Parathyroid adenoma (tissue), 2 donors: ENCODE data around the gene DDOST.

ENCODE experiments used
- H2AFZ ChIP-seq: fragments of 300-600 bp; sonication (generic); one replicate; pipeline ENCODE4 v1.7.0; 2017; ENCODE audit warnings: antibody characterized with exemption, mild to moderate bottlenecking
- H3K27ac ChIP-seq: fragments of 300-600 bp; sonication (generic); one replicate; pipeline ENCODE4 v1.7.0; 2017
- H3K27me3 ChIP-seq: fragments of 300-600 bp; sonication (generic); one replicate; pipeline ENCODE4 v1.7.0; 2017; ENCODE audit warnings: low read length; ENCODE audit not compliant: control insufficient read depth, insufficient read depth
- H3K36me3 ChIP-seq: fragments of 300-600 bp; sonication (generic); one replicate; pipeline ENCODE4 v1.7.0; 2017; ENCODE audit warnings: low read length; ENCODE audit not compliant: control insufficient read depth, insufficient read depth
- H3K4me1 ChIP-seq: fragments of 300-600 bp; sonication (generic); one replicate; pipeline ENCODE4 v1.7.0; 2017; ENCODE audit warnings: control low read depth
- H3K4me2 ChIP-seq: fragments of 300-600 bp; sonication (generic); one replicate; pipeline ENCODE4 v1.7.0; 2017; ENCODE audit warnings: low read length
- H3K4me3 ChIP-seq: fragments of 300-600 bp; sonication (generic); one replicate; pipeline ENCODE4 v1.7.0; 2017; ENCODE audit warnings: low read depth, low read length
- H3K79me2 ChIP-seq: fragments of 300-600 bp; sonication (generic); one replicate; pipeline ENCODE4 v1.7.0; 2017; ENCODE audit warnings: control low read depth
- H3K9ac ChIP-seq: fragments of 300-600 bp; sonication (generic); one replicate; pipeline ENCODE4 v1.7.0; 2017; ENCODE audit warnings: mild to moderate bottlenecking
- H3K9me3 ChIP-seq: fragments of 300-600 bp; sonication (generic); one replicate; pipeline ENCODE4 v1.7.0; 2017; ENCODE audit warnings: low read length; ENCODE audit not compliant: control insufficient read depth
- TF ChIP-seq, protein P1 (sequence below): fragments of 300-600 bp; sonication (generic); IDR thresholded peaks from one replicate; pipeline ENCODE4 v1.7.0; 2017; ENCODE audit warnings: antibody characterized with exemption, mild to moderate bottlenecking
- donor health status: primary hyperparathyroidism.

The DDOST gene

DNA sequence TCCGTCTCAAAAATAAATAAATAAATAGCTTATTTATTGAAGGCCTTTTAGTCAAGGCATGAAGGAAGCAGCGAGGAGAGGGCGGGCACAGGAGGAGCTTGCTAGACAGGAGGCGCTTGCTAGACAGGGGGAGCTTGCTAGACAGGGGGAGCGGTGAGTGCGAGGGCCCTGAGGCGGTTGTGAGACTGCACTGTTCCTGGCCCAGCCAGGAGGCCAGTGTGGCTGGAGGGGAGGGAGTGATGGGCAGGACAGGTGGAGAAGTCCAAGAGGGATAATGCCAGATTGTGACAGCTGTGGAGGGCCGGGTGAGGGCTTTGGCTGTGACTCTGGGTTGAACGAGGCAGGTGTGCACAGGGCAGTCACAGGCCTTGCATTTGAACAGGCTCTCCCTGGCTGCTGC is 38.4 kb upstream of the DDOST start:
- Histone ChIP-seq H3K9ac (no peak overlapping the region), H3K27me3 (no peaks in the 10 kb centered on the region), H3K27ac (no peak overlapping the region), H3K79me2 (no peaks in the 10 kb centered on the region), H2AFZ (no peak overlapping the region), H3K4me3 (no peak overlapping the region), H3K36me3 (no peaks in the 10 kb centered on the region), H3K4me1 (no peaks in the 10 kb centered on the region), H3K9me3 (no peaks in the 10 kb centered on the region), H3K4me2 (no peak overlapping the region)
- TF ChIP-seq, protein P1, sequence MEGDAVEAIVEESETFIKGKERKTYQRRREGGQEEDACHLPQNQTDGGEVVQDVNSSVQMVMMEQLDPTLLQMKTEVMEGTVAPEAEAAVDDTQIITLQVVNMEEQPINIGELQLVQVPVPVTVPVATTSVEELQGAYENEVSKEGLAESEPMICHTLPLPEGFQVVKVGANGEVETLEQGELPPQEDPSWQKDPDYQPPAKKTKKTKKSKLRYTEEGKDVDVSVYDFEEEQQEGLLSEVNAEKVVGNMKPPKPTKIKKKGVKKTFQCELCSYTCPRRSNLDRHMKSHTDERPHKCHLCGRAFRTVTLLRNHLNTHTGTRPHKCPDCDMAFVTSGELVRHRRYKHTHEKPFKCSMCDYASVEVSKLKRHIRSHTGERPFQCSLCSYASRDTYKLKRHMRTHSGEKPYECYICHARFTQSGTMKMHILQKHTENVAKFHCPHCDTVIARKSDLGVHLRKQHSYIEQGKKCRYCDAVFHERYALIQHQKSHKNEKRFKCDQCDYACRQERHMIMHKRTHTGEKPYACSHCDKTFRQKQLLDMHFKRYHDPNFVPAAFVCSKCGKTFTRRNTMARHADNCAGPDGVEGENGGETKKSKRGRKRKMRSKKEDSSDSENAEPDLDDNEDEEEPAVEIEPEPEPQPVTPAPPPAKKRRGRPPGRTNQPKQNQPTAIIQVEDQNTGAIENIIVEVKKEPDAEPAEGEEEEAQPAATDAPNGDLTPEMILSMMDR: no peak

DNA sequence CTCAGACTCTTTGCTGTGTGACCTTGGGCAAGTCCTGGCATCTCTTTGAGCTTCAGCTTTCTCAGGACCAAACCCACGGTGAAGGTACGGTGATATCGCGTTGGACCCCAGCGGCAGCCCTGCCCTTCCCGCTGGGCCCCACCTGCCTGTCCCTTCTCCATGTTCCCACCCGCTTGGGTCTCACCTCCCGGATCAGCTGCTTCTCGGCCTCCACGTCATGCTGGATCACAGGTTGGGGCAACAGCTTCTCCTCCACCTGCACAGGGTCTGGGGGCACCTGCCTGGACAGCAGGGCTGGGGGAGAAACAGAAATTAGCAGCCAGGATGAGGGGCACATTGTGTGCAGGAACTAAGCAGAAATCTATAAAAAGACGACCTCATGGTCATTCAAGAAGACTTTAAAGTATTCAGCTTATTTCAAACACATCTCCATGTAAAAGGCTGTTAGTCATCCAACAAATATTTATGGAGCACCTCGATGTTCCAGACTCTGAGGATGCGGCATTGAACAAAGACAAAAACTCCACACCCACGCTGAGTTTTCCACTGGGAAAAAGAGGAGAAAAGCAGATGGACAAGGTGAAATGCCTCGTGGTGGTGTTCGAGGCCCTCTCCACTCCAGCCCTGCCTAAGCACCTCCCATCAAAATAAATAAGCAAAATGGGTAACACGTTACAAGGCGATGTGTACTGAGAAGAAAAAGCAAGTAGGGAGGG is 37.2 kb upstream of the DDOST start:
- Histone ChIP-seq H3K36me3 (no peaks in the 10 kb centered on the region), H2AFZ (no peak overlapping the region), H3K9ac (no peak overlapping the region), H3K4me2 (no peak overlapping the region), H3K27ac (no peak overlapping the region), H3K79me2 (no peaks in the 10 kb centered on the region), H3K9me3 (no peaks in the 10 kb centered on the region), H3K27me3 (no peaks in the 10 kb centered on the region), H3K4me1 (no peaks in the 10 kb centered on the region), H3K4me3 (no peak overlapping the region)
- TF ChIP-seq, protein P1: no peak

DNA sequence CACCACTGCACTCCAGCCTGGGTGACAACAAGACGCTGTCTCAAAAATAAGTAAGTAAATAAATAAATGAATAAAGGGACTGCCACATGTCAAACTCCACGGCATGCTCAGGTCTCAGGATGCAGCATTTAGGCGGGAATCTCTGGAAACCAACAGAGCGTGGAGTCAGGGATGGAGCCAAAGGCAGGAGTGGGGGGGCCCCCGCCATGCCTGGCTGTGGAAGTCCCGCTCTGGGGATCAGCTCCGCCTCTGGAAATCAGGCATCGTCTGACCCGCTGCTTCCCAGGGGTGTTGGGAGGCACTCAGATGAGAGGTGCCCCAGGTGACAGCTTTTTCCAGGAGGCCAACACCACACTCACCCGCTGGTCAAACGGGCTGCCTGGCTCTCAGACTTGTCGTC is 36.4 kb upstream of the DDOST start:
- Histone ChIP-seq H3K4me1 (no peaks in the 10 kb centered on the region), H3K27ac (no peak overlapping the region), H3K9me3 (no peaks in the 10 kb centered on the region), H3K4me2 (no peak overlapping the region), H2AFZ (peak overlapping the region; percentile 98), H3K27me3 (no peaks in the 10 kb centered on the region), H3K4me3 (no peak overlapping the region), H3K9ac (no peak overlapping the region), H3K79me2 (no peaks in the 10 kb centered on the region), H3K36me3 (no peaks in the 10 kb centered on the region)
- TF ChIP-seq, protein P1: no peak

DNA sequence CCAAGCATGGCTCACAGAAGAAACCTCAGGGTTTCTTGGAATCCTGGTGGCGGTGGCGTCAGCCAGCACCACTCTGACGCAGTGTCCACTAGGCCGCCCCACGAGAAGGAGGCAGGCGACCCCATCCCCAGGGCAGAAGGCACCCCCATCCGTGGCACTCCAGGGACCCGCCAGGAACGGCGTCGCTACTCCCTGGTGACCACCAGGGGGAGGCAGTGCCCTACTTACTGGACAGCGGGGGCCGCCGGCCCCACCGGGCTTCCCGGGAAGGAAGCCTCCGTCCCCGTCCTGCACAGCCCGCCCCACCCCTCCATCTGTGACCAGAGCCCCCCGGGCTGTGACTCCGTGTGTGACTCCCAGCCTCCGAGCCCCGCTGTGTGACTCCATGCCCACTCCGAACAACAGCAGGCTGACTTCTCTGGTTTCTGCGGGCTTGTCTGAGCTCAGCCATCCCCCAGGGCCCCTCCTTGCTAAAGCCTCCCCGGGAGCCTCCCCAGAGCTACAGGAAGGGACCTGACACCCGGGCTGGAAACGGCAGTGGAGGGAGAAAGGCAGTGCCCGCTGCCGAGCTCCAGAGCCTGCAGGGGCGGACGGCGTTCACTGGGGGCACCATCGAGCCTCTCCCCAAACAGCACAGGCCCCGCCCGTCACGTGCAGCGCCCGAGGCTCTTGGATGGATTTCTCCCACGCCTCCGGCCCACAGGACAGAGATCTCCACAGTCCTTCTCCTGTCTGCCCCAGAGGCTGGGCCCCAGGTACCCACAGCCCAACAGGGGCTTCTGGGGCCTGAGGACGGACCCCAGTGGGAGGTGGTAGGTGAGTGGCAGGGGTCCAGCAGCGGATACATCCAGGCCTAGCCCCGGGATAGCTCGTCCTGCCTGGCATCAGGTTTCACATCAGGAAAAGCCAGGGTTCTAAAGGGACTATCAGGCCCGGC is 35.5 kb upstream of the DDOST start:
- Histone ChIP-seq H3K36me3 (no peaks in the 10 kb centered on the region), H3K4me1 (no peaks in the 10 kb centered on the region), H2AFZ (peak overlapping the region; percentile 98), H3K27ac (peak overlapping the region; percentile 61), H3K79me2 (no peaks in the 10 kb centered on the region), H3K27me3 (no peaks in the 10 kb centered on the region), H3K4me3 (peak overlapping the region; percentile 58), H3K9ac (no peak overlapping the region), H3K4me2 (peak overlapping the region; percentile 69), H3K9me3 (no peaks in the 10 kb centered on the region)
- TF ChIP-seq, protein P1: peak; percentile 58
